GM23338 (cell line): ENCODE data around the gene RBM19. TPM values are rescaled to one million over a fixed set of nuclear protein-coding genes. Genes with fewer than 3 reads are reported as not detected.

ENCODE experiments used
- ATAC-seq: fragments of 200-7000 bp; cut with Tn5 transposase; 3 replicates; pipeline ENCODE4 v1.9.1; 2020
- DNase-seq: peaks from one replicate; pipeline ENCODE4 v3.0.0-alpha.2; 2015; ENCODE audit warnings: low spot score
- H2AFZ ChIP-seq: fragments of 200-600 bp; sonication (generic); 2 replicates; pipeline ENCODE4 v1.8.0; 2016; ENCODE audit warnings: antibody characterized with exemption, mild to moderate bottlenecking, moderate library complexity
- H3F3A ChIP-seq: fragments of 200-600 bp; sonication (generic); replicated peaks from 2 replicates; pipeline ENCODE4 v1.8.0; 2017; ENCODE audit warnings: antibody characterized with exemption, mixed run types, low read depth
- H3K27ac ChIP-seq: fragments of 200-600 bp; sonication (generic); 2 replicates; pipeline ENCODE4 v1.6.1; 2016; ENCODE audit warnings: low read depth
- H3K27me3 ChIP-seq: fragments of 200-600 bp; sonication (generic); 2 replicates; pipeline ENCODE4 v1.8.0; 2016; ENCODE audit warnings: mild to moderate bottlenecking, mixed run types, moderate library complexity; ENCODE audit not compliant: insufficient read depth
- H3K36me3 ChIP-seq: fragments of 200-600 bp; sonication (generic); 2 replicates; pipeline ENCODE4 v1.8.0; 2016; ENCODE audit warnings: mild to moderate bottlenecking; ENCODE audit not compliant: insufficient read depth
- H3K4me1 ChIP-seq: fragments of 200-600 bp; sonication (generic); 2 replicates; pipeline ENCODE4 v1.8.0; 2016; ENCODE audit warnings: mild to moderate bottlenecking, moderate library complexity; ENCODE audit not compliant: insufficient read depth
- H3K4me2 ChIP-seq: fragments of 200-600 bp; sonication (generic); 2 replicates; pipeline ENCODE4 v1.7.1; 2017; ENCODE audit warnings: mixed run types
- H3K4me3 ChIP-seq: fragments of 200-600 bp; sonication (generic); 2 replicates; pipeline ENCODE4 v1.6.1; 2016; ENCODE audit warnings: mixed run types
- H3K79me2 ChIP-seq: fragments of 200-600 bp; sonication (generic); replicated peaks from 2 replicates; pipeline ENCODE4 v1.8.0; 2017; ENCODE audit warnings: mild to moderate bottlenecking; ENCODE audit not compliant: insufficient read depth
- H3K9me2 ChIP-seq: fragments of 200-600 bp; sonication (generic); 2 replicates; pipeline ENCODE4 v1.8.0; 2017; ENCODE audit not compliant: insufficient read depth
- H4K20me1 ChIP-seq: fragments of 200-600 bp; sonication (generic); replicated peaks from 2 replicates; pipeline ENCODE4 v1.8.0; 2017; ENCODE audit warnings: mild to moderate bottlenecking; ENCODE audit not compliant: insufficient read depth
- H3K27ac Mint-ChIP-seq: 2 replicates; pipeline ENCODE4 v1.8.0; 2020; ENCODE audit warnings: inconsistent platforms, mild to moderate bottlenecking, moderate library complexity, mixed read lengths
- H3K27me3 Mint-ChIP-seq: 3 replicates; pipeline ENCODE4 v1.8.0; 2022; ENCODE audit warnings: low read depth, mild to moderate bottlenecking, moderate library complexity, mixed read lengths, inconsistent platforms; ENCODE audit not compliant: insufficient read depth, poor library complexity
- H3K36me3 Mint-ChIP-seq: 3 replicates; pipeline ENCODE4 v1.8.0; 2021; ENCODE audit warnings: low read depth, mild to moderate bottlenecking, inconsistent platforms, moderate library complexity, mixed read lengths
- H3K4me1 Mint-ChIP-seq: 3 replicates; pipeline ENCODE4 v1.8.0; 2020; ENCODE audit warnings: mild to moderate bottlenecking, inconsistent platforms, mixed read lengths
- H3K4me3 Mint-ChIP-seq: 3 replicates; pipeline ENCODE4 v1.8.0; 2021; ENCODE audit warnings: moderate library complexity, mild to moderate bottlenecking, inconsistent platforms, mixed read lengths
- H3K9me3 Mint-ChIP-seq: 3 replicates; pipeline ENCODE4 v1.8.0; 2020; ENCODE audit warnings: moderate library complexity, mild to moderate bottlenecking, inconsistent platforms, mixed read lengths
- CREB1 ChIP-seq: fragments of 250-450 bp; sonication (Bioruptor Pico); IDR thresholded peaks from 2 replicates; pipeline ENCODE4 v1.5.0; 2020; ENCODE audit warnings: low read depth, mild to moderate bottlenecking, moderate library complexity
- EZH2 ChIP-seq: fragments of 200-600 bp; sonication (generic); IDR thresholded peaks from one replicate; pipeline ENCODE4 v1.8.0; 2017; ENCODE audit warnings: antibody characterized with exemption, mild to moderate bottlenecking, low read depth; ENCODE audit not compliant: unreplicated experiment
- EZH2phosphoT487 ChIP-seq: fragments of 200-600 bp; sonication (generic); IDR thresholded peaks from one replicate; pipeline ENCODE4 v1.8.1; 2018; ENCODE audit warnings: antibody characterized with exemption; ENCODE audit not compliant: unreplicated experiment
- JUNB ChIP-seq: IDR thresholded peaks from one replicate; pipeline ENCODE4 v1.6.1; 2016; ENCODE audit warnings: antibody characterized with exemption; ENCODE audit not compliant: unreplicated experiment
- NANOG ChIP-seq: IDR thresholded peaks from 2 replicates; pipeline ENCODE4 v1.6.1; 2016; ENCODE audit warnings: antibody characterized with exemption, borderline replicate concordance
- POLR2AphosphoS5 ChIP-seq: IDR thresholded peaks from 2 replicates; pipeline ENCODE4 v1.6.1; 2016; ENCODE audit warnings: antibody characterized with exemption, low read depth
- STAT1 ChIP-seq: IDR thresholded peaks from one replicate; pipeline ENCODE4 v1.6.1; 2016; ENCODE audit warnings: antibody characterized with exemption; ENCODE audit not compliant: unreplicated experiment
- ZNF114 ChIP-seq: fragments of 250-450 bp; sonication (Bioruptor Pico); IDR thresholded peaks from 2 replicates; pipeline ENCODE4 v1.5.0; 2020; ENCODE audit warnings: mild to moderate bottlenecking, moderate library complexity
- ZNF331 ChIP-seq: fragments of 250-450 bp; sonication (Bioruptor Pico); IDR thresholded peaks from 2 replicates; pipeline ENCODE4 v1.5.0; 2020; ENCODE audit warnings: low read depth, mild to moderate bottlenecking, moderate library complexity
- polyA plus RNA-seq: library from polyadenylated mRNA; unstranded; fragments of >200 nt; fragmentation: Nextera tagmentation; extraction: Ambion mirVana; gene quantifications from 2 replicates; pipeline ENCODE4 v1.2.1, GENCODE V29; 2016
- total RNA-seq: library from RNA; depleted of rRNA; stranded (reverse); fragments of >200 nt; shearing (Covaris generic); gene quantifications from 2 replicates; pipeline ENCODE4 v1.2.3, GENCODE V29; 2014
- TF ChIP-seq, protein P1 (sequence below), 2 experiments: fragments of 200-600 bp in 1 of 2; sonication (generic) in 1 of 2; conservative IDR thresholded peaks; 2 replicates each; pipeline versions ENCODE4 v1.5.1 to v1.6.1; 2016 to 2017; ENCODE audit warnings: antibody characterized with exemption in 2 of 2, low read depth in 2 of 2, mild to moderate bottlenecking in 2 of 2, moderate library complexity in 1 of 2
- TF ChIP-seq, protein P2 (sequence below): IDR thresholded peaks from one replicate; pipeline ENCODE4 v1.6.1; 2018; ENCODE audit warnings: antibody characterized with exemption; ENCODE audit not compliant: unreplicated experiment
- TF ChIP-seq, protein P3 (sequence below): IDR thresholded peaks from 2 replicates; pipeline ENCODE4 v1.6.1; 2016; ENCODE audit warnings: antibody characterized with exemption
- TF ChIP-seq, protein P4 (sequence below): fragments of 250-450 bp; sonication (Bioruptor Pico); IDR thresholded peaks from 2 replicates; pipeline ENCODE4 v1.5.0; 2020; ENCODE audit warnings: mild to moderate bottlenecking, moderate library complexity

Gene RBM19
- total and polyA plus RNA-seq, 2 experiments from 2014 or later, result 43.4 to 56.7 TPM

DNA sequence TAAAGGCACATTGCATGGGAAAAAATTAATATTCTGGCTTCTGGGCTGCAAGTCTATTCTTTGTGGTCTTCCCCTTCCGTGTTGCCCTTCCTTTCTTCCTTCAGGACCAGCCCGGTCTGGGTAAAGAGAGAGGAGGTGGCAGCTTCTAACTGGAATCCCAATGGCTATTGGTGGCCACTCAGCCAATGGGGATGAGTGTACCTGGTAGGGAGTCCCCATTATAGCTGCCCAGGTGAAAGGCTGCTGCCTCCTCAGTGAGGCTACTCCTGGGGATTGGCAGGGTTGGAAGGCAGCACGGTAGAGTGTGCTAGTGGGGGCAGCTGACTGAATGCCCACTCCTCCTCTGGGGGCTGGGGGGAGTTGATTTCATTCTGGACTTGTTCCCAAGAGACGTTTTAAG, 112.6 kb downstream of the RBM19 start:
- ATAC-seq (peak; percentile 82), DNase-seq (no peak)
- Histone ChIP-seq H3K9me2 (no peaks in the 10 kb centered on the region), H2AFZ (no peak overlapping the region), H3F3A (no peaks in the 10 kb centered on the region), H3K4me1 (no peaks in the 10 kb centered on the region), H3K27me3 (no peaks in the 10 kb centered on the region), H3K27ac (no peak overlapping the region), H4K20me1 (no peaks in the 10 kb centered on the region), H3K4me2 (no peak overlapping the region), H3K79me2 (no peaks in the 10 kb centered on the region), H3K4me3 (no peak overlapping the region), H3K36me3 (no peaks in the 10 kb centered on the region)
- H3K27ac Mint-ChIP-seq, result no peak overlapping the region
- no peaks in the 10 kb centered on the region for H3K9me3 Mint-ChIP-seq
- H3K36me3 Mint-ChIP-seq, result peaks cover 17% of the 10 kb centered on the region; the same call in 2 of the 3 replicates
- H3K27me3 Mint-ChIP-seq, result peaks cover 4% of the 10 kb centered on the region
- H3K4me3 Mint-ChIP-seq, result no peak overlapping the region
- peaks cover 5% of the 10 kb centered on the region; the same call in 1 of the 3 replicates for H3K4me1 Mint-ChIP-seq
- TF ChIP-seq, protein P1, sequence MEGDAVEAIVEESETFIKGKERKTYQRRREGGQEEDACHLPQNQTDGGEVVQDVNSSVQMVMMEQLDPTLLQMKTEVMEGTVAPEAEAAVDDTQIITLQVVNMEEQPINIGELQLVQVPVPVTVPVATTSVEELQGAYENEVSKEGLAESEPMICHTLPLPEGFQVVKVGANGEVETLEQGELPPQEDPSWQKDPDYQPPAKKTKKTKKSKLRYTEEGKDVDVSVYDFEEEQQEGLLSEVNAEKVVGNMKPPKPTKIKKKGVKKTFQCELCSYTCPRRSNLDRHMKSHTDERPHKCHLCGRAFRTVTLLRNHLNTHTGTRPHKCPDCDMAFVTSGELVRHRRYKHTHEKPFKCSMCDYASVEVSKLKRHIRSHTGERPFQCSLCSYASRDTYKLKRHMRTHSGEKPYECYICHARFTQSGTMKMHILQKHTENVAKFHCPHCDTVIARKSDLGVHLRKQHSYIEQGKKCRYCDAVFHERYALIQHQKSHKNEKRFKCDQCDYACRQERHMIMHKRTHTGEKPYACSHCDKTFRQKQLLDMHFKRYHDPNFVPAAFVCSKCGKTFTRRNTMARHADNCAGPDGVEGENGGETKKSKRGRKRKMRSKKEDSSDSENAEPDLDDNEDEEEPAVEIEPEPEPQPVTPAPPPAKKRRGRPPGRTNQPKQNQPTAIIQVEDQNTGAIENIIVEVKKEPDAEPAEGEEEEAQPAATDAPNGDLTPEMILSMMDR (conservative IDR thresholded peaks at IDR 0.05; ENCODE audit: low read depth in 2 of 2), result no peak
- no peak for TF ChIP-seq STAT1
- TF ChIP-seq JUNB, result no peak
- TF ChIP-seq, protein P2, sequence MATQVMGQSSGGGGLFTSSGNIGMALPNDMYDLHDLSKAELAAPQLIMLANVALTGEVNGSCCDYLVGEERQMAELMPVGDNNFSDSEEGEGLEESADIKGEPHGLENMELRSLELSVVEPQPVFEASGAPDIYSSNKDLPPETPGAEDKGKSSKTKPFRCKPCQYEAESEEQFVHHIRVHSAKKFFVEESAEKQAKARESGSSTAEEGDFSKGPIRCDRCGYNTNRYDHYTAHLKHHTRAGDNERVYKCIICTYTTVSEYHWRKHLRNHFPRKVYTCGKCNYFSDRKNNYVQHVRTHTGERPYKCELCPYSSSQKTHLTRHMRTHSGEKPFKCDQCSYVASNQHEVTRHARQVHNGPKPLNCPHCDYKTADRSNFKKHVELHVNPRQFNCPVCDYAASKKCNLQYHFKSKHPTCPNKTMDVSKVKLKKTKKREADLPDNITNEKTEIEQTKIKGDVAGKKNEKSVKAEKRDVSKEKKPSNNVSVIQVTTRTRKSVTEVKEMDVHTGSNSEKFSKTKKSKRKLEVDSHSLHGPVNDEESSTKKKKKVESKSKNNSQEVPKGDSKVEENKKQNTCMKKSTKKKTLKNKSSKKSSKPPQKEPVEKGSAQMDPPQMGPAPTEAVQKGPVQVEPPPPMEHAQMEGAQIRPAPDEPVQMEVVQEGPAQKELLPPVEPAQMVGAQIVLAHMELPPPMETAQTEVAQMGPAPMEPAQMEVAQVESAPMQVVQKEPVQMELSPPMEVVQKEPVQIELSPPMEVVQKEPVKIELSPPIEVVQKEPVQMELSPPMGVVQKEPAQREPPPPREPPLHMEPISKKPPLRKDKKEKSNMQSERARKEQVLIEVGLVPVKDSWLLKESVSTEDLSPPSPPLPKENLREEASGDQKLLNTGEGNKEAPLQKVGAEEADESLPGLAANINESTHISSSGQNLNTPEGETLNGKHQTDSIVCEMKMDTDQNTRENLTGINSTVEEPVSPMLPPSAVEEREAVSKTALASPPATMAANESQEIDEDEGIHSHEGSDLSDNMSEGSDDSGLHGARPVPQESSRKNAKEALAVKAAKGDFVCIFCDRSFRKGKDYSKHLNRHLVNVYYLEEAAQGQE, result no peak
- no peak for TF ChIP-seq EZH2
- no peak for TF ChIP-seq EZH2phosphoT487
- TF ChIP-seq POLR2AphosphoS5, result no peak
- TF ChIP-seq, protein P3, sequence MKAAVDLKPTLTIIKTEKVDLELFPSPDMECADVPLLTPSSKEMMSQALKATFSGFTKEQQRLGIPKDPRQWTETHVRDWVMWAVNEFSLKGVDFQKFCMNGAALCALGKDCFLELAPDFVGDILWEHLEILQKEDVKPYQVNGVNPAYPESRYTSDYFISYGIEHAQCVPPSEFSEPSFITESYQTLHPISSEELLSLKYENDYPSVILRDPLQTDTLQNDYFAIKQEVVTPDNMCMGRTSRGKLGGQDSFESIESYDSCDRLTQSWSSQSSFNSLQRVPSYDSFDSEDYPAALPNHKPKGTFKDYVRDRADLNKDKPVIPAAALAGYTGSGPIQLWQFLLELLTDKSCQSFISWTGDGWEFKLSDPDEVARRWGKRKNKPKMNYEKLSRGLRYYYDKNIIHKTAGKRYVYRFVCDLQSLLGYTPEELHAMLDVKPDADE, result no peak
- no peak for TF ChIP-seq CREB1
- TF ChIP-seq, protein P4, sequence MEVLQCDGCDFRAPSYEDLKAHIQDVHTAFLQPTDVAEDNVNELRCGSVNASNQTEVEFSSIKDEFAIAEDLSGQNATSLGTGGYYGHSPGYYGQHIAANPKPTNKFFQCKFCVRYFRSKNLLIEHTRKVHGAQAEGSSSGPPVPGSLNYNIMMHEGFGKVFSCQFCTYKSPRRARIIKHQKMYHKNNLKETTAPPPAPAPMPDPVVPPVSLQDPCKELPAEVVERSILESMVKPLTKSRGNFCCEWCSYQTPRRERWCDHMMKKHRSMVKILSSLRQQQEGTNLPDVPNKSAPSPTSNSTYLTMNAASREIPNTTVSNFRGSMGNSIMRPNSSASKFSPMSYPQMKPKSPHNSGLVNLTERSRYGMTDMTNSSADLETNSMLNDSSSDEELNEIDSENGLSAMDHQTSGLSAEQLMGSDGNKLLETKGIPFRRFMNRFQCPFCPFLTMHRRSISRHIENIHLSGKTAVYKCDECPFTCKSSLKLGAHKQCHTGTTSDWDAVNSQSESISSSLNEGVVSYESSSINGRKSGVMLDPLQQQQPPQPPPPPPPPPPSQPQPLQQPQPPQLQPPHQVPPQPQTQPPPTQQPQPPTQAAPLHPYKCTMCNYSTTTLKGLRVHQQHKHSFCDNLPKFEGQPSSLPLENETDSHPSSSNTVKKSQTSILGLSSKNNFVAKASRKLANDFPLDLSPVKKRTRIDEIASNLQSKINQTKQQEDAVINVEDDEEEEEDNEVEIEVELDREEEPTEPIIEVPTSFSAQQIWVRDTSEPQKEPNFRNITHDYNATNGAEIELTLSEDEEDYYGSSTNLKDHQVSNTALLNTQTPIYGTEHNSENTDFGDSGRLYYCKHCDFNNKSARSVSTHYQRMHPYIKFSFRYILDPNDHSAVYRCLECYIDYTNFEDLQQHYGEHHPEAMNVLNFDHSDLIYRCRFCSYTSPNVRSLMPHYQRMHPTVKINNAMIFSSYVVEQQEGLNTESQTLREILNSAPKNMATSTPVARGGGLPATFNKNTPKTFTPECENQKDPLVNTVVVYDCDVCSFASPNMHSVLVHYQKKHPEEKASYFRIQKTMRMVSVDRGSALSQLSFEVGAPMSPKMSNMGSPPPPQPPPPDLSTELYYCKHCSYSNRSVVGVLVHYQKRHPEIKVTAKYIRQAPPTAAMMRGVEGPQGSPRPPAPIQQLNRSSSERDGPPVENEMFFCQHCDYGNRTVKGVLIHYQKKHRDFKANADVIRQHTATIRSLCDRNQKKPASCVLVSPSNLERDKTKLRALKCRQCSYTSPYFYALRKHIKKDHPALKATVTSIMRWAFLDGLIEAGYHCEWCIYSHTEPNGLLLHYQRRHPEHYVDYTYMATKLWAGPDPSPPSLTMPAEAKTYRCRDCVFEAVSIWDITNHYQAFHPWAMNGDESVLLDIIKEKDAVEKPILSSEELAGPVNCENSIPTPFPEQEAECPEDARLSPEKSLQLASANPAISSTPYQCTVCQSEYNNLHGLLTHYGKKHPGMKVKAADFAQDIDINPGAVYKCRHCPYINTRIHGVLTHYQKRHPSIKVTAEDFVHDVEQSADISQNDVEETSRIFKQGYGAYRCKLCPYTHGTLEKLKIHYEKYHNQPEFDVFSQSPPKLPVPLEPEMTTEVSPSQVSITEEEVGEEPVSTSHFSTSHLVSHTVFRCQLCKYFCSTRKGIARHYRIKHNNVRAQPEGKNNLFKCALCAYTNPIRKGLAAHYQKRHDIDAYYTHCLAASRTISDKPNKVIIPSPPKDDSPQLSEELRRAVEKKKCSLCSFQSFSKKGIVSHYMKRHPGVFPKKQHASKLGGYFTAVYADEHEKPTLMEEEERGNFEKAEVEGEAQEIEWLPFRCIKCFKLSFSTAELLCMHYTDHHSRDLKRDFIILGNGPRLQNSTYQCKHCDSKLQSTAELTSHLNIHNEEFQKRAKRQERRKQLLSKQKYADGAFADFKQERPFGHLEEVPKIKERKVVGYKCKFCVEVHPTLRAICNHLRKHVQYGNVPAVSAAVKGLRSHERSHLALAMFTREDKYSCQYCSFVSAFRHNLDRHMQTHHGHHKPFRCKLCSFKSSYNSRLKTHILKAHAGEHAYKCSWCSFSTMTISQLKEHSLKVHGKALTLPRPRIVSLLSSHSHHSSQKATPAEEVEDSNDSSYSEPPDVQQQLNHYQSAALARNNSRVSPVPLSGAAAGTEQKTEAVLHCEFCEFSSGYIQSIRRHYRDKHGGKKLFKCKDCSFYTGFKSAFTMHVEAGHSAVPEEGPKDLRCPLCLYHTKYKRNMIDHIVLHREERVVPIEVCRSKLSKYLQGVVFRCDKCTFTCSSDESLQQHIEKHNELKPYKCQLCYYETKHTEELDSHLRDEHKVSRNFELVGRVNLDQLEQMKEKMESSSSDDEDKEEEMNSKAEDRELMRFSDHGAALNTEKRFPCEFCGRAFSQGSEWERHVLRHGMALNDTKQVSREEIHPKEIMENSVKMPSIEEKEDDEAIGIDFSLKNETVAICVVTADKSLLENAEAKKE (CRISPR knock-in tag), result no peak
- TF ChIP-seq NANOG, result no peak
- no peak for TF ChIP-seq ZNF331 (CRISPR knock-in tag)
- TF ChIP-seq ZNF114 (CRISPR knock-in tag), result no peak
